Testis (tissue), 2 donors: Measurements from ENCODE around the gene FRMD3.

Source experiments
- POLR2A ChIP-seq: fragments of 450-650 bp; IDR thresholded peaks from one replicate; pipeline ENCODE4 v1.6.1; 2017; ENCODE audit warnings: antibody characterized with exemption, mild to moderate bottlenecking, moderate library complexity
- TF ChIP-seq, protein P1 (sequence below), 3 experiments: fragments of 450-650 bp in 2 of 3; fragments of 200-600 bp in 1 of 3; sonication (generic) in 1 of 3; IDR thresholded peaks; one replicate each; pipeline ENCODE4 v1.5.1; 2016 to 2019; ENCODE audit warnings: antibody characterized with exemption in 3 of 3, mild to moderate bottlenecking in 2 of 3, moderate library complexity in 1 of 3

DNA sequence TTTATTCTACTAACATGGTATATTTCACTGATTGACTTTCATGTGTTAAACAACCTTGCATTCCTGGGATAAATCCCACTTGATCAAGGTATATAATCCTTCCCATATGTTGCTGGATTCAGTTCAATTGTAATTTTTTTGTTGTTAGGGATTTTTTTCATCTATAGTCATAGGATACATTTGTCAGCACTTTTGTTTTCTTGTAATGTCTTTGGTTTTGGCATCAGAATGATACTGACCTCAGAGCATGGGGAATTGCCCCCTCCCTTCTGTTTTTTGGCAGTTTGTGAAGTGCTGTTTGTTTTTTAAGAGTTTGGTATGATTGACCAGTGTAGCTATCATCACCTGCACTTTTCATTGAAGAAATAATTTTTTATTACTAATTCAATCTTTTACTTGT is 298.5 kb downstream of the FRMD3 start:
- TF ChIP-seq POLR2A = no peak
- TF ChIP-seq, protein P1, sequence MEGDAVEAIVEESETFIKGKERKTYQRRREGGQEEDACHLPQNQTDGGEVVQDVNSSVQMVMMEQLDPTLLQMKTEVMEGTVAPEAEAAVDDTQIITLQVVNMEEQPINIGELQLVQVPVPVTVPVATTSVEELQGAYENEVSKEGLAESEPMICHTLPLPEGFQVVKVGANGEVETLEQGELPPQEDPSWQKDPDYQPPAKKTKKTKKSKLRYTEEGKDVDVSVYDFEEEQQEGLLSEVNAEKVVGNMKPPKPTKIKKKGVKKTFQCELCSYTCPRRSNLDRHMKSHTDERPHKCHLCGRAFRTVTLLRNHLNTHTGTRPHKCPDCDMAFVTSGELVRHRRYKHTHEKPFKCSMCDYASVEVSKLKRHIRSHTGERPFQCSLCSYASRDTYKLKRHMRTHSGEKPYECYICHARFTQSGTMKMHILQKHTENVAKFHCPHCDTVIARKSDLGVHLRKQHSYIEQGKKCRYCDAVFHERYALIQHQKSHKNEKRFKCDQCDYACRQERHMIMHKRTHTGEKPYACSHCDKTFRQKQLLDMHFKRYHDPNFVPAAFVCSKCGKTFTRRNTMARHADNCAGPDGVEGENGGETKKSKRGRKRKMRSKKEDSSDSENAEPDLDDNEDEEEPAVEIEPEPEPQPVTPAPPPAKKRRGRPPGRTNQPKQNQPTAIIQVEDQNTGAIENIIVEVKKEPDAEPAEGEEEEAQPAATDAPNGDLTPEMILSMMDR (IDR thresholded peaks at IDR 0.05) = no peak
